Omental fat pad (tissue), 4 donors: Measurements from ENCODE around the gene TPPP3. TPM values are rescaled to one million over a fixed set of nuclear protein-coding genes. Genes with fewer than 3 reads are reported as not detected.

Experiments
- ATAC-seq: fragments of 150-250 bp; one replicate; pipeline ENCODE4 v1.9.1; 2016; ENCODE audit warnings: mild to moderate bottlenecking, moderate library complexity; ENCODE audit not compliant: low FRiP score
- DNase-seq: peaks from one replicate; pipeline ENCODE4 v3.0.0-alpha.2; 2019; ENCODE audit warnings: low spot score
- total RNA-seq, 4 donors: library from RNA; depleted of rRNA; stranded (reverse); fragments of >200 nt; gene quantifications; one replicate each; pipeline ENCODE4 v1.1.0, GENCODE V29; 2016
- TF ChIP-seq, protein P1 (sequence below), 3 donors: fragments of 450-650 bp; IDR thresholded peaks; one replicate each; pipeline ENCODE4 v1.5.1; 2016 to 2017; ENCODE audit warnings: antibody characterized with exemption in 3 of 3, mild to moderate bottlenecking in 3 of 3, moderate library complexity in 2 of 3

Gene TPPP3
- total RNA-seq, 4 donors from 2014 or later = 1.0 to 24.9 (median 8.9) TPM

DNA sequence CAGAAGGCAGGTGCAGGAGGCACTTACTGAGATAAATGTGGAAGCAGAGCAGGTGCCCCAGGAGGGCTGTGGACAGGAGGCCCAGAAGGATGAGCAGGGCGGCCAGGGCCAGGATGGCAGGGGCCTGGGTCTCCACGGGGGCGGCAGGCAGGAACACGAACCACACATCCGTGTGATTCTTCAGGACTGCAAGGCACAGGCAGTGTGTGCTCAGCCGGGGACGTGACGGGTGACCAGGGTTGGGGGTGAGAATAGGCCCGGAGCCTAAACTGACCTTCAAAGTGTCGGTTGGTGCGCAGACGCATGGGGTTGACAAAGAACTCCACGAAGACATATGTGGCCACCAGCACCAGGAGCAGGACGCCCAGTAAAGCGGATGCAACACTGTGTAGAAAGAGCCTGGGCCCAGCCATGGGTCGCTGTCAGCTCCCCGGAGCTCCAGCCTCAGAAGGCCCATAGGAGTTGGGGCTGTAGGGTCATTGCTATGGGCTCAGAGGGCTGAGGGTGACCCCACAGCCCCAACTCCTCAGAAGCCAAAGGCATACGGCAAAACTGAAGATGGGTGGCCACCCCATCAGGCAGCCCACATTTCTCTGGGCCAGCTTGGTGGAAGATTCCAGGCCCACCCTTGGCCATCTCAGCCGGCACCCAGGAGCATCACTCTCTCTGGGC is 5.4 kb upstream of the TPPP3 start:
- no peak for ATAC-seq
- TF ChIP-seq, protein P1, sequence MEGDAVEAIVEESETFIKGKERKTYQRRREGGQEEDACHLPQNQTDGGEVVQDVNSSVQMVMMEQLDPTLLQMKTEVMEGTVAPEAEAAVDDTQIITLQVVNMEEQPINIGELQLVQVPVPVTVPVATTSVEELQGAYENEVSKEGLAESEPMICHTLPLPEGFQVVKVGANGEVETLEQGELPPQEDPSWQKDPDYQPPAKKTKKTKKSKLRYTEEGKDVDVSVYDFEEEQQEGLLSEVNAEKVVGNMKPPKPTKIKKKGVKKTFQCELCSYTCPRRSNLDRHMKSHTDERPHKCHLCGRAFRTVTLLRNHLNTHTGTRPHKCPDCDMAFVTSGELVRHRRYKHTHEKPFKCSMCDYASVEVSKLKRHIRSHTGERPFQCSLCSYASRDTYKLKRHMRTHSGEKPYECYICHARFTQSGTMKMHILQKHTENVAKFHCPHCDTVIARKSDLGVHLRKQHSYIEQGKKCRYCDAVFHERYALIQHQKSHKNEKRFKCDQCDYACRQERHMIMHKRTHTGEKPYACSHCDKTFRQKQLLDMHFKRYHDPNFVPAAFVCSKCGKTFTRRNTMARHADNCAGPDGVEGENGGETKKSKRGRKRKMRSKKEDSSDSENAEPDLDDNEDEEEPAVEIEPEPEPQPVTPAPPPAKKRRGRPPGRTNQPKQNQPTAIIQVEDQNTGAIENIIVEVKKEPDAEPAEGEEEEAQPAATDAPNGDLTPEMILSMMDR (IDR thresholded peaks at IDR 0.05) = no peak
- no peak for DNase-seq

DNA sequence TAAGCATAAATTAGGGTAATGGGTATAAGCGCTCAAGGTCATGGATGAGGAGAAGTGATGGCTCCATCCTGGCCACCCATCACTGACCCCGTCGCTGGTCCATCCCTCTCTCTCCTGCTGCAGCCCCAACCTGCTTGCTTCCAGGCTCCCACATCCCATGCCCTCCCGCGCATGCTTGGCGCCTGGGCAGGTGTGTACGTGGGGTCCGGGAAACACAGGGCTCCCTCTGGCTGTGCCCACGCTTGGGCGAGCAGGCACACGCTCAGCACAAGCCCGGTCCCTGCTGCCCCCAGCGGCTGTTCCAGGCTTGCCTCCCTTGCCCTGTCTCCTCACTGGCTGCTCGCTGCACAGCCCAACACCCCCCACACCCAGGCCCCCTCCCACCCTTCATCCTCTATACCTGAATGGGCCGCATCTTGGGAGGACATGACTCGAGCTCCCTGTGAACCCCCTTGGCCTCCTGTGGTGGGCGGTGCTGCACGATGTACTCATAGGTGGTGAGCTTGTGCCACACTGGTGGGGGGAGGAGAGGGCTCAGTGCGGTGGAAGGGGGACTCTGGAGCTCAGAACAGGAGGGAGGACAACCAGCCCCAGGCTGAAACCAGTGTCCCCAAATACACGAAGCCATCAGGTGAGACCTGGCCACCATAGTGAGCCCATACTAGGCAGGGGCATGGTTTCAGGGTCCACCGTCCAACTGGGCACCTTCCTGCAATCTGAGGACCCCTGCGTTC is 4.7 kb upstream of the TPPP3 start:
- TF ChIP-seq, protein P1 (IDR thresholded peaks at IDR 0.05) = no peak
- ATAC-seq = no peak
- DNase-seq = no peak

DNA sequence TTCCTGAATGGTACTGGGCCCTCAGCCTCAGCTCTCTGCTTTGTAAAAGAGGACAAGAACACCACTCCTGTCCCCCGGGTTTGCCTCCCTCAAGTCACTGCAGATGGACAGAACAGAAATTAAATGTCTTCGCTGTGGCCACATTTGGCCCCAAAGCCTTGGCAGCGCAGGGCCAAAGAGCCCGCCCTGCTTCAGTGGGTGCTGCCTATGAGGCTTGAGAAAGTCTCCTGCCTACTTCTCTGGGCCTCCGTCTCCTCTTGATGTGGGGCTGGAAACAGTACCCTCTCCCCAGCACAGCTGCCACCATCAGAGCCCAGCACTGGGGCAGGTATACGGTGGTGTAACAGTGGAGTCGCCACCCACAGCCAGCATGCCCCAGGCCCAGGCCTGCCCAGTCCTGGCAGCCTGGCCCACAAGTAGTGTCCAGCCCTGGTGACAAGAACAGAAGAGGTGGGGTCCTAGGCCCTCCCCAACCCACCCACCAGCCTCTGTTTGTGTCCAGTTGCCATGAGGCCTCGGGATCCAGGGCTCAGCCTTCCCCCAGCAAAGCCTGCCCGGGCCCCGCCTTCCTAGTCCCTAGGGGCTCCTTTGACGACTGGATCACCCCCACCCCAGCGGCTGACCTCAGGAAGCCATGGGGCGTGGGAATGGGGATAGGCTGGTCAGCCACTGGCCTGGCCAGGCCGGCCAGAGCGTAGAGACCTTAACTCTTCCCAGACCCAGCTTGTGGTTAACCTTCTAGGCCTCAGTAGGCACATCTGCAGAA is 3.9 kb upstream of the TPPP3 start:
- ATAC-seq = no peak
- no peak for DNase-seq
- TF ChIP-seq, protein P1 (IDR thresholded peaks at IDR 0.05) = no peak

DNA sequence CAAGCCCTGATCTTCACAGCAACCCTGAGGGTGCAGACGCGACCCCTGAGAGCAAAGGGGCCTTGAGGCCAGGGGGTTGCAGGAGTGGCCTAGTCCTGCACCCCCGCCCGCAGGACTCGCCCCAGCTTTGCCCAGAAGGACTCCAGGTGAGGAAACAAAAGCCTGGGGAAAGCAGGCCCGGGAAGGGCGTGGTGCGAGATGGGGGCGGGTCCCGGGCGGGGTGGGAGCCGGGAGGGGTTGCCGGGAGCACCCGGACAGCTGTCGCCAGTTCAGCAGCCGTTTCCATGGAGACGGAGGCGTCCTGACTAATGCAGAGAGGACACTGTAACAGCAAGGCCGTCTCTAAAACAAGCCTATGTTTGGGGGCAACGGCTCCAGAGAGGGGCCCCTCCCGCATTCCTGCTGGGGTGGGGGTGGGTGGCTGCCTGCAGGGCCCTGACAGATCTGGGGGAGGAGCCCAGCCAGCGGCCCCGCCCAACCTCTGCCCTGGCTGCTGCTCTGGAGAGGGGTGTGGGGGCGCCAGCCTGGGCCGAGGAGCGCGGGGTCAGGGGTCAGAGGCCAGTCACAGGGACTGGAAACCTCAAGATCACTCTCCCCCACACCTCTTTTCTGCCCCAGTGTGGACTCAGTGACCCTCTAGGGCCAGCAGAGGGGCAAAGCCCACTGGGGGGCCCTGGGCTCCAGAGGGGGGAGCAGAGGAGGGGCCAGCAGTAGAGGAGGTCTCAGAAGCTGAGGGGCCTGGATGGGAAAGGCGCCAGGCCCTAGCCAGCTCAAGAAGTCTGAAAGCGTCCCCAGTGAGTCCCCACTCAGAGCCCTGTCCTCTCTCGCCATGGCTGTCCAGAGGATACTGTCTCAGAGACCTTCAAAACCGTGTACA is 3.1 kb upstream of the TPPP3 start:
- TF ChIP-seq, protein P1 (IDR thresholded peaks at IDR 0.05) = no peak
- DNase-seq (no peak), ATAC-seq (peak; percentile 18)

DNA sequence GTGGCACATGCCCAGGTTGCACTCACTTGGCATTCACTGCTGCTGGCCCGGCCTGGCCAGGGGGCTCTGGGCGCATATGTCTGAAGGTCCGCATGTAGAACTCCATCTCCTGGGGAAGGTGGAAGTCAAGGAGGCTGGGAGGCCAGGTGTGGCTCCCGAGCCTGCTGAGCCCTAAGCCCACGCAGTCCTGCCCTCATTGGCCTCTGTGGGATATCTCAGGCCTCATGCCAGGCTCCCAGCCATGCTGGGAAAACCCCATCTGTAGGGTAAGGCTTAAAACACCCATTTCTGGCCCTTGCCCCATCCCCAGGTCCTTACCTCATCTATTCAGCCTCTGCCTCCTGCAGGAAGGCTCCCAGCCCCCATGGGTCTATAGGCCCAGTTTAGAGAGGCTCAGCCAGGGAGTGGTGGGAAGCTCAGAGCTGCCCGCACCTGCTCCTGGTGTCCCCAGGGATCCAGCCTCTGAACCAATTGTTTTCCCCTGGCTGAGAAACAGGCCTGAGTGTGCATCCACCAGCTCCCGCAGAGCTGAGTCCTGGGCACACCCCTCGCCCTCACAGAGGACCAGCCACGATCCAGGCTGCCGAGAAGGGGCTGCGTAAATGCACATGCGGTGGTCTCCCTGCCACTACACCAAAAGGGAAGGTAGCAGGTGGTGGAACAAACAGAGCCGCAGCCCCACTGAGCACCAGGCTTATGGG is 2.3 kb upstream of the TPPP3 start:
- DNase-seq (no peak), ATAC-seq (no peak)
- TF ChIP-seq, protein P1 (IDR thresholded peaks at IDR 0.05) = no peak

DNA sequence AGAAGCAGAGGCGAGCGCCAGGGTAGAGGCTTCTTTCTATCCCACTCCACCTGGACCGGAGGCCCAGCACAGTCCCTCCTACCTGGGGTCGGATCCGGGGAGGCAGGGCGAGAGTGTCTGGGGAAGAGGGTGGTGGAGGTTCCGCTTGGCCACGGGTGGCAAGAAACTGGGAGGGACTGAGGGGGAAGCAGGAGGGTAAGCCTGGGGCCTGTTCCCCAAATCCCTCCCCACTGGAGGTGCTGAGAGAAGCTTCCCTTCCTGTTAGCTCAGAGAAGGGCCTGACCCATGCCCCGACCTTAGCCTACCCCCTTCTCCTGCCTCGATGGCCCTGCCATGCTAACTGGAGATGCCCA is 1.8 kb upstream of the TPPP3 start:
- DNase-seq = no peak
- ATAC-seq = no peak

More for the DNA sequence above, 1.8 kb upstream of the TPPP3 start:
- TF ChIP-seq, protein P1 (IDR thresholded peaks at IDR 0.05) = no peak
